GM19238 (cell line): ENCODE measurements around the gene LRPPRC.

ENCODE experiments used
- DNase-seq: peaks from one replicate; pipeline ENCODE4 v3.0.0; 2011; ENCODE audit warnings: low spot score; ENCODE audit not compliant: insufficient read length

LRPPRC gene

GRCh38 chr2:43872151-43872550, 123.6 kb downstream of the LRPPRC start:
- DNase-seq: no peak

DNA sequence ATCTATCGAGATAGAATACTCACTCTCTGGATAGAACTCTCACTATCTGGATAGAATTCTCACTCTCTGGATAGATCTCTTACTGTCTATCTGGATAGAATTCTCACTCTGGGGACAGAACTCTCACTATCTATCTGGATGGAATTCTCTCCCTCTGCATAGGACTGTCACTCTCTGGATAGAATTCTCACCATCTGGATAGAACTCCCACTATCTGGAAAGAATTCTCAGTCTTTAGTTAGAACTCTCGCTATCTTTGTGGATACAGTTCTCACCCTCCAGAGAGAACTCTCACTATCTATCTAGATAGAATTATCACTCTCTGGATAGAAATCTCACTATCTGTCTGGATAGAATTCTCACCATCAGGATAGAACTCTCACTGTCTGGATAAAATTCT, 140.5 kb downstream of the LRPPRC start:
- no peak for DNase-seq

GRCh38 chr2:43854671-43855070, 141.1 kb downstream of the LRPPRC start:
- no peak for DNase-seq

DNA sequence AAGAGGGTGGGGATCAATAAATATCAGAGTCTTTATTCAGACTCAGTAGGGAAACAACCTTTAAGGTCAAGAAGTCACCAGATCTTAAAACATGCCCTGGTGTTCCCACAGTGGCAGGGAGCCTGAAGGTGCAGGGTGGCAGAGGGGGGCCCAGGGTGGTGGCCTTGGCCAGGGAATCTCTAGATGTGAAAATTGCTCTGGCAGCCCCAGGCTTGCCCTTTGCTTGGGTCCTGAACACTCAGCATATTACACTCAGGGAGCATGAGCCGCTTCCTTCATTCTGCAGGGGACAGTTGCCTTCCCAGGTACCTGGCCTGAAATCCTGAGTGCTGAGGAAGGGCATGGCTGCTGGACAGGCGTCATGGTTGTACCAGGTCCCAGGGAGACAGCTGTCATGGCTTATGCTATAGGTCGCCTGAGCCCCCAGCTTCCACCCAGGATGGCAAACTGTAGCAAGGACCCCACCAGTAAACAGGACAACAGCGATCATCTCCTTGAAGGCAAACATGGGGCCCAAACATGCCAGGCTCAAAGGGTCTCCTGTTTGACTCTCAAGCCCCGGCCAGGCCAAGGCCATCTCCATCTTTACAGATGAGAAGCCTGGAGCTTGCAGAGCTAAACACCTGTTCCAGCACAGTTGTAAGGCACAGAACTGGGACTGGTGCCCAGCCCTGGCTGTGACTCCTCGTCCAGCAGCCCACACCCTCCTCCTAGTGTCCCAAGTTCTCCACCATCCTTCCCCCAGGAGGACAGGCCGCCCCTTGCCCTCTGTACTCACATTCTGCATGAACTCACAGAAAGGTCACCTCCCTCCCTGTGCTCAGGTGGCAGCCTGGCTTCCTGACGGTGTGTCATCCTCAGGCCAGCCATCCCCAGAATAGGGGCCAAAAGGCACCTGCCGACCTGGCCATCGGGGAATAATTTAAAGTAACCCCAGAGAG, 142.4 kb downstream of the LRPPRC start:
- no peak for DNase-seq

DNA sequence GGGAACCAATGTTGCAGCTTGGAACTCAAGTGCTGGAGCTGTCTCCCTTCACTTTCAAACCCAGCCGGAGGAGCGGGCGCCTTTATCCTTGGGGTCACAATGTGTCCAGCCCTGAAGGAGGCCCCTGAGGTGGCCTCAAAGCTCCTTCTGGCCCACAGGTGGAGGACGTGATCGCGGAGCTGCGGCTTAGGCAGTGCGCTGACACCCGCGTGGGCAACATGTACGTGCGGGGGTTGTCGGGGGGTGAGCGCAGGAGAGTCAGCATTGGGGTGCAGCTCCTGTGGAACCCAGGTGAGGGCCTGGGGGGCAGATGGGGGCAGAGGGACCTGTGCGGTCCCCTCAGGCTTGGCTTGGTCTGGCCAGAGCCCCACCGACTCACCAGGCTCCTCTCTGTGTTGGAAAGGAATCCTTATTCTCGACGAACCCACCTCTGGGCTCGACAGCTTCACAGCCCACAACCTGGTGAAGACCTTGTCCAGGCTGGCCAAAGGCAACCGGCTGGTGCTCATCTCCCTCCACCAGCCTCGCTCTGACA, 143.5 kb downstream of the LRPPRC start:
- no peak for DNase-seq

GRCh38 chr2:43851011-43851980, 144.5 kb downstream of the LRPPRC start:
- DNase-seq: no peak

DNA sequence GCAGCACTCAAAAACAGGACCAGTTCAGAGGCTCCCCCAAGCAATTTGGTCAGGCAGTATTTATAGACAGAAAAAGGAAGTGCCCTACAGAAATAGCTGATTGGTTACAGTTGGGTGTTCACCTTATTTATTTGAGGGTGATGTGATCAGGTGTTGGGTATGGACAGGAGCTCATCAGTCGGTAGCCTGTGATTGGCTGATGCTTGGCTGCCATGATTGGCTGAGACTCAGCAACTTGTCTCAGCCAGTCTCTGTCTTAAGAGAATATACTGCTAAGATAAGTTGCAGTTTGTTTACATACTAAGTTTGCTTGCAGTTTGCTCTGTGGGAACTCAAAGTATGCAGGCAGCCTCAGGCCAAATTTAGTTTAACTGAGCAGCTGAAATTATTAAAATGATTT, 147.6 kb downstream of the LRPPRC start:
- no peak for DNase-seq

DNA sequence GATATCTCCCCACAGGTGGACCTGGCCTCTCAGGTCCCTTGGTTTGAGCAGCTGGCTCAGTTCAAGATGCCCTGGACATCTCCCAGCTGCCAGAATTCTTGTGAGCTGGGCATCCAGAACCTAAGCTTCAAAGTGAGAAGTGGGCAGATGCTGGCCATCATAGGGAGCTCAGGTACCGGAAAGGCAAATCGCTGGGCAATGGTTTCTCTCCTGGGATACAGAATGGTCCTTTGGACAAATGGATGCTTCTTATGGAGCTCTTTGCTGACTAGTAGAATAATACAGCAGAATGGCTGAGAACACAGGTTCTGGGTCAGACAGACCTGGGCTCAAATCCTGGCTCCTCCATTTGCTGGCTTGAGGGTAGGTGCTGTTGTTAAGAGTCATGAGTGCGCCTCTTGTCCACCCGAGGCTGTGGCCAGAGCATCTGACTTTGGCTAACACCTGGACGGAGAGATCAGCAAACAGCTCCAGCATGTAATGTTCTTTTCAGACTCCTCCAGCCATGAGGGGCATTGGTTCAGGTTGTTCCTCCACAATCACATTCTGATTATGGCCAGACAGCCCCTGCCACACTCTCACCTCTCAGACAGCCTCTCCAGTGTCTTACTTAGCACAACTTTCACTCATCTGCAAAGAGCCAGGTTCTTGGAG, 149.5 kb downstream of the LRPPRC start:
- DNase-seq: no peak

- no peak for DNase-seq
Measured at GRCh38 chr2:43845181-43845580, 150.6 kb downstream of the LRPPRC start.

GRCh38 chr2:43842866-43843226, 152.9 kb downstream of the LRPPRC start:
- no peak for DNase-seq

DNA sequence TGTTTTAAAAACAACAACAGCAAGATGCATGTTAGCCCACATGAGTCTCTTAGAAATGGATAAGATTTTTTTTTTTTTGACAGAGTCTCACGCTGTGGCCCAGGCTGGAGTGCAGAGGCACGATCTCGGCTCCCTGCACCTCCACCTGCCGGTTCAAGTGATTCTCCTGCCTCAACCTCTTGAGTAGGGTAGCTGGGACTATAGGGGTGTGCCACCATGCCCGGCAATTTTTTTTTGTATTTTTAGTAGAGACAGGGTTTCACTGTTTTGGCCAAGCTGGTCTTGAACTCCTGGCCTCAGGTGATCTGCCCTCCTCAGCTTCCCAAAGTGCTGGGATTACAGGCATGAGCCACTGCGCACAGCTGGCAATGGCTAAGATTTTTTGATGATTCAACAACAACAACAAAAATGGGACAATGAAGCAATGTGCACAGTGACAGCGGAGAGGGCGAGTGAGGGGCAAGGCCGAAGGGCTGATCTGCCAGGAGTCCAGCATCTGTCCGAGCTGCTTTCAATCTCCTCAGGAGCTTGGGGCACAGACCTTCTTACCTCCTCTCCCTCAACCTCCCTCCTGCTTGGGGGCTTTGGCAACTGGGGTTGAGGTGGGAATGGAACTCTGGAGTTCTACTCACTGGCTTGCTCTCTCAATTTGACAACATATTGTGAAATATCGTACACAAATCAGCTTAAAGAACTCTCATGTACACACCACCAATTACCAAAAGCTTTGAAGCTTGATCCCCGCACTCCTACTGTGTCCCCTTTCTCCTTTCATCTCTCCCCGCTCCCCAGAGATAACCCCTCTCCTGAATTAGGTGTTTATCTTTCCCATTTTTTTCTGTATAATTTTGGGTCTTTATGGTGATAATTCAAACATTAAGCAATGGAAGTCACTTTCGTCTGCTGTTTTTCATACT, 153.6 kb downstream of the LRPPRC start:
- no peak for DNase-seq

DNA sequence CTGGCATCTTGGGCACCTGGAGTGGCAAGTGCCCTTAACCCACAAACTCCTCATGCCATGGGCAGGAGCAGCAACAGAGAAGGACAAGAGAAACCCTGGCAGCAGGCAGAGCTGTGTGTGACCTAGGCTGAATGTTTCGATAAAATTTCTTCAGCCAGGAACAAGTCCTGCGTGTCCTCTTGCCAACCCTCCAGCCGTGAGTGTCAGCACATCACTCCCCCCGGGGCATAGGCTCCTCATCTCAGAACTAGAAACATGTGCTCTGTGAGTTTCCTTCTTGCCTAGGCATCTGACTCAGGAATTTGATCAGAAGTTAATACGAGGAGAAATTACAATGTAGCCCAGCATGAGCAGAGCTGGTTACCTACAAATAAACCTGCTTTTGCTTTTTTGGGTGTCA, 154.8 kb downstream of the LRPPRC start:
- no peak for DNase-seq

DNA sequence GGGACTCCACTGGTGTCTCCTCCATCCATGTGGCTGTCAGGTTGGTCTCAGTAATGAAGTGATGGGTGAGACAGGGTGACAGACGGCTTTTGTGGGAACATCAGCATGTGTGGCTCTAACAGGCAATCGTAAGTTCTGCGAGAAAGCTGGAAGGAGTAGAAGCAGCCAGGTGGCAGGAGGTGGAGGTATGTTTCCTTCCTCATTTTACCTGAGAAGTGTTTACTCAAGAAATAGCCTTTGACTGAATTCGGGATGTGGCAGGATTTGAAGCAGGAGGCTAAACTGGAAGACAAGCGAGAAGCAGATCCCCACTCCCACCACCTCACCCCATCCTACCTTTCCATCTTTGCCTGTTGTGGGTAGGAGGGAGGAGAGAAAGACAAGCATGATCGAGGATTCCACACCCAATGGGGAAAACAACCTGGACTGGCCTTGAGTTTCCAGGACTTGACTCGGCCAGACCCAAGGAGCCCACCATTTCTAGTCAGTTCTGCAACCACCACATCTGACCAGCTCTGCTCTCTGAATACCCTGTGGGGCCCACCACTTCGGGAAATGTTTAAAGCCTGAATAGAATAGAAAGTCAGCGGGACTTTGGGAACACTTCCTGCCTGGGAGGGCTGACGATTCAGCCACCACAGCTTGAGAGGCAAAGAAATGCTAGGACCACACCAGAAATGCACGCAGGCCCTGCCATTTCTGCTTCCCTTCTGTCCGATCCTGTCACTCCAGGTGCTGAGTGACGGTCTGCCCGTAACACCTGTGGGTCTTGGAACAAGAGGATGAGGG, 155.8 kb downstream of the LRPPRC start:
- no peak for DNase-seq

DNA sequence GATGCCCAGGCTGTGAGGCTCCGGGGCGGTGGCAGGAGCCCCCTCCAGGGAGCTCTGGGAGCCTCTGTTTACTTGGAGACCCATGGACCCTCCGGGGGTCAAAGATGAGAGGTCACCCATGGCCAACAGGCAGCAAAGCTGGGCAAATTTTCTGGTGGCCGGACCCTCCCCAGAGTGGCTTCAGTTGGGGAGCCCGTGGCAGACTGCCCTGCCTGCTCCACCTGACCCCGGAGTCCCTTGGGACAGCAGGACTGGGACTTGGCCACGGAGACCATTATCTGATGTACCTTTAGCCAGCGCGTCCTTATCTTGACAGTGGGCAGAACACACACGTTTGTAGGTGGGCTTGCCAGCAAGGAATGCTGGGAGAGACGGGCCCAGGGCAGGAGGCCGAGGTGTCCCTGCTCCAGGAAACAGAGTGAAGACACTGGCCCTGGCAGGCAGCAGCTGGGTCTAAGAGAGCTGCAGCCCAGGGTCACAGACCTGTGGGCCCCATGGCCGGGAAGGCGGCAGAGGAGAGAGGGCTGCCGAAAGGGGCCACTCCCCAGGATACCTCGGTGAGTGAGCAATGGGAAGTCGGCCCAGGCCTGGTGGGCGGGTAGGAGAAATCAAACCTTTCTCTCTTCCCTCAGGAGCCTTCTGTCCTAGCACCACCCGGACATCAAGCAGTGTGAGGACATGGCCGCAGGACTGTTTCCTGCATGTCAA, 157.1 kb downstream of the LRPPRC start, which contains the start of the genes ABCG5 and ABCG8:
TSS of gene ABCG5 (minus strand) at position 280 of the 708 bp plus-strand sequence. CDS start at position 120, 160 bp downstream.
TSS of gene ABCG8 (plus strand) at position 412 of the 708 bp plus-strand sequence. CDS start at position 495, 83 bp downstream.
- DNase-seq: no peak

DNA sequence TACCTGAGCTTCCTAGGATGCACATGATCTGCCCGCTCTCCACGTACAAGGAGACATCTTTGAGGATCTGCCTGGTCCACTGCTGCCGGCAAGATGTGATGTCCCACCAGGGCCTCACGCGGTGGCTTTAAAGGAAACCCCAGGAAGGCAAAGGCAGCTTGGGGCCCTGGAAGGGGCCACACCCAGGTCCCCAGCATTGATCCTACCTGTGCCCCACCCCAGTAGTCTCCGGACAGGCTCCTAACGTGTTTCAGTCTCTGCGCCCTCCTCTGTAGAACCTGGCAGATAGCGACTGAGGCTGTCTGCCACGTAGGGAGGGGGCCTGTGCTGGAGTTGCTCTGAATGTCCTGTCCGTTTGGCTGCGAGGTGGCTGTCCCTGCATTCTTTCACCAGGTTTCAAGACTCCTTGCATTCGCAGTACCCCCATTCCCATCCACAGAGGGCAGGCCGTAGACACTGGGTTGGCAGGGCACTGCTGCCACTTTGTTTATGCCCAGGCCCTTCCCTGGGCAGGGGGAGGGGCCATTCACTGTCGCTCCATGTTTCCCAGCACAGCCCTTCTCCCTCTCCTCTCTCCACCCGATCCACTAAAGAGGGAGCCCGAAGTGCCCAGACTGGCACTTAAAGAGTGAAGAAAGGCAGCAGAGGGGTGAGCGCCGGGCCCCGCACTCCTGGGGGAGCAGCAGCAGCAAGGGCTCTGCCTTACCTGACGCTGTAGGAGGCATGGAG, 157.8 kb downstream of the LRPPRC start:
- DNase-seq: no peak

GRCh38 chr2:43837033-43837432, 158.8 kb downstream of the LRPPRC start:
- DNase-seq: no peak
